ENCODE data around the gene ARHGEF25.

ARHGEF25 gene

DNA sequence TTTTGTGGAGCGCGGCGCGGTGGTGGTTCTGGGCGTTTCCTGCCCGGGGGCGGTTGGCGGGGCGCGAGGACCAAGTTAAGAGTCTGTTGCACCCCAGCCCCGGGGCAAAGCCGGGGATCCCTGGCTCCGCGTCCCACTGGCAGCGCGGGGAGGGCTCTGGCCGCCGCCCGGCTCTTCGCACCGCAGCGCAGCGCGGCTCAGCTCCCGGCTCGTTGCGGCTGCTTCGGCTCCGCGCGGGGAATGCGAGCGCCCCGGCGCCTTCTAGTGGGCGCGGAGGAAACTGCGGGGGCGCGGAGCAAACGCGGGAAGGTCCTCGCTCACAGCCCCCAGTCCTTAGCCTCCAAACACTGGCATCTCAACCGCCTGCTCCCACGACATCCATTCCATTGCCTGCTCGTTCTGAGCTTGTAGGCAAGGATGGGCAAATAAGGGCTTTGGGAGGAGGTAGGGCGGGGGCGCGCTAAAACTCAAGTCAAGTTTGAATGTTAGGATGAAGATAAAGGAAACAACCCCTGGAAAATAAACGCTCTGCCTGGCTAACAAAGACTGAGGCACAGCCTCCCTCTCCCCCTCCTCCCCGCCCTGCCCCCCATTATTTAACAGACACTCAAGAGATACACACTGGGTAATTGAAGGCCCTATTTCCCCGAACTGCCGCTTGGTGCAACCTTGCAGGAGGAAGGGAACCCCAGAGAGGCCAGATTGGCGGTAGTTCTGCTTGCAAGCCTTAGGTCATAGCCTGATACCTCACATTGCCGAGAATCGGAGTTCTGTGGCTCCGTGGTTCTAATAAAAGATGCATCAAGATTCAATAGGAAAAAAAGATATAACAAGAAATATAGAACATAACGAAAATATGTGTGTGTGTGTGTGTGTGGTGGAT lies 22.0 kb downstream of the ARHGEF25 start, which contains the start of gene B4GALNT1 (continued):
- TF ChIP-seq ZFHX2 (tag by site-specific recombination; conservative IDR thresholded peaks at IDR 0.05) (peak; percentile 90), ZBTB8A (tag by site-specific recombination; IDR thresholded peaks at IDR 0.05) (peak; percentile 95), MYNN (tag by site-specific recombination; IDR thresholded peaks at IDR 0.05; ENCODE audit: borderline replicate concordance) (peak; percentile 24; the same call in 1 of the 2 replicates), KLF8 (tag by site-specific recombination; IDR thresholded peaks at IDR 0.05) (peak; percentile 79; the same call in 1 of the 2 replicates), ZBTB17 (tag by site-specific recombination; IDR thresholded peaks at IDR 0.05) (peak; percentile 72), ZNF600 (tag by site-specific recombination; IDR thresholded peaks at IDR 0.05) (peak; percentile 92), ZNF335 (tag by site-specific recombination; conservative IDR thresholded peaks at IDR 0.05) (peak; percentile 97), ZNF155 (tag by site-specific recombination; IDR thresholded peaks at IDR 0.05) (no peak), ZNF521 (tag by site-specific recombination; IDR thresholded peaks at IDR 0.05) (no peak), ZNF529 (tag by site-specific recombination; IDR thresholded peaks at IDR 0.05; ENCODE audit: insufficient replicate concordance) (no peak), SP7 (tag by site-specific recombination; IDR thresholded peaks at IDR 0.05) (peak; percentile 55; the same call in 1 of the 2 replicates), ZNF341 (tag by site-specific recombination; IDR thresholded peaks at IDR 0.05; ENCODE audit: low read depth) (peak; percentile 83), ZNF221 (tag by site-specific recombination; IDR thresholded peaks at IDR 0.05; ENCODE audit: borderline replicate concordance) (no peak), ZNF140 (tag by site-specific recombination; IDR thresholded peaks at IDR 0.05) (no peak), BCL11B (tag by site-specific recombination; IDR thresholded peaks at IDR 0.05; ENCODE audit: low read depth) (no peak), KLF1 (tag by site-specific recombination; IDR thresholded peaks at IDR 0.05) (peak; percentile 55), KLF9 (tag by site-specific recombination; IDR thresholded peaks at IDR 0.05; ENCODE audit: low read depth) (no peak; the same call in 1 of the 2 replicates), ZNF24 (tag by site-specific recombination; IDR thresholded peaks at IDR 0.05) (no peak), ZNF670 (tag by site-specific recombination; IDR thresholded peaks at IDR 0.05; ENCODE audit: low read depth) (no peak), ZNF658 (tag by site-specific recombination; IDR thresholded peaks at IDR 0.05) (no peak), ZNF354C (tag by site-specific recombination; IDR thresholded peaks at IDR 0.05; ENCODE audit: borderline replicate concordance, low read depth) (no peak), ZNF239 (tag by site-specific recombination; IDR thresholded peaks at IDR 0.05) (no peak), ZSCAN16 (tag by site-specific recombination; IDR thresholded peaks at IDR 0.05) (no peak)
- TF ChIP-seq, protein P1, sequence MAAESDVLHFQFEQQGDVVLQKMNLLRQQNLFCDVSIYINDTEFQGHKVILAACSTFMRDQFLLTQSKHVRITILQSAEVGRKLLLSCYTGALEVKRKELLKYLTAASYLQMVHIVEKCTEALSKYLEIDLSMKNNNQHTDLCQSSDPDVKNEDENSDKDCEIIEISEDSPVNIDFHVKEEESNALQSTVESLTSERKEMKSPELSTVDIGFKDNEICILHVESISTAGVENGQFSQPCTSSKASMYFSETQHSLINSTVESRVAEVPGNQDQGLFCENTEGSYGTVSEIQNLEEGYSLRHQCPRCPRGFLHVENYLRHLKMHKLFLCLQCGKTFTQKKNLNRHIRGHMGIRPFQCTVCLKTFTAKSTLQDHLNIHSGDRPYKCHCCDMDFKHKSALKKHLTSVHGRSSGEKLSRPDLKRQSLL (tag by site-specific recombination; IDR thresholded peaks at IDR 0.05), result peak; percentile 42; the same call in 1 of the 2 replicates
- TF ChIP-seq, protein P2, sequence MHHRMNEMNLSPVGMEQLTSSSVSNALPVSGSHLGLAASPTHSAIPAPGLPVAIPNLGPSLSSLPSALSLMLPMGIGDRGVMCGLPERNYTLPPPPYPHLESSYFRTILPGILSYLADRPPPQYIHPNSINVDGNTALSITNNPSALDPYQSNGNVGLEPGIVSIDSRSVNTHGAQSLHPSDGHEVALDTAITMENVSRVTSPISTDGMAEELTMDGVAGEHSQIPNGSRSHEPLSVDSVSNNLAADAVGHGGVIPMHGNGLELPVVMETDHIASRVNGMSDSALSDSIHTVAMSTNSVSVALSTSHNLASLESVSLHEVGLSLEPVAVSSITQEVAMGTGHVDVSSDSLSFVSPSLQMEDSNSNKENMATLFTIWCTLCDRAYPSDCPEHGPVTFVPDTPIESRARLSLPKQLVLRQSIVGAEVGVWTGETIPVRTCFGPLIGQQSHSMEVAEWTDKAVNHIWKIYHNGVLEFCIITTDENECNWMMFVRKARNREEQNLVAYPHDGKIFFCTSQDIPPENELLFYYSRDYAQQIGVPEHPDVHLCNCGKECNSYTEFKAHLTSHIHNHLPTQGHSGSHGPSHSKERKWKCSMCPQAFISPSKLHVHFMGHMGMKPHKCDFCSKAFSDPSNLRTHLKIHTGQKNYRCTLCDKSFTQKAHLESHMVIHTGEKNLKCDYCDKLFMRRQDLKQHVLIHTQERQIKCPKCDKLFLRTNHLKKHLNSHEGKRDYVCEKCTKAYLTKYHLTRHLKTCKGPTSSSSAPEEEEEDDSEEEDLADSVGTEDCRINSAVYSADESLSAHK (tag by site-specific recombination; IDR thresholded peaks at IDR 0.05), result no peak
- TF ChIP-seq, protein P3, sequence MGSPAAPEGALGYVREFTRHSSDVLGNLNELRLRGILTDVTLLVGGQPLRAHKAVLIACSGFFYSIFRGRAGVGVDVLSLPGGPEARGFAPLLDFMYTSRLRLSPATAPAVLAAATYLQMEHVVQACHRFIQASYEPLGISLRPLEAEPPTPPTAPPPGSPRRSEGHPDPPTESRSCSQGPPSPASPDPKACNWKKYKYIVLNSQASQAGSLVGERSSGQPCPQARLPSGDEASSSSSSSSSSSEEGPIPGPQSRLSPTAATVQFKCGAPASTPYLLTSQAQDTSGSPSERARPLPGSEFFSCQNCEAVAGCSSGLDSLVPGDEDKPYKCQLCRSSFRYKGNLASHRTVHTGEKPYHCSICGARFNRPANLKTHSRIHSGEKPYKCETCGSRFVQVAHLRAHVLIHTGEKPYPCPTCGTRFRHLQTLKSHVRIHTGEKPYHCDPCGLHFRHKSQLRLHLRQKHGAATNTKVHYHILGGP (tag by site-specific recombination; IDR thresholded peaks at IDR 0.05), result no peak
- TF ChIP-seq, protein P4, sequence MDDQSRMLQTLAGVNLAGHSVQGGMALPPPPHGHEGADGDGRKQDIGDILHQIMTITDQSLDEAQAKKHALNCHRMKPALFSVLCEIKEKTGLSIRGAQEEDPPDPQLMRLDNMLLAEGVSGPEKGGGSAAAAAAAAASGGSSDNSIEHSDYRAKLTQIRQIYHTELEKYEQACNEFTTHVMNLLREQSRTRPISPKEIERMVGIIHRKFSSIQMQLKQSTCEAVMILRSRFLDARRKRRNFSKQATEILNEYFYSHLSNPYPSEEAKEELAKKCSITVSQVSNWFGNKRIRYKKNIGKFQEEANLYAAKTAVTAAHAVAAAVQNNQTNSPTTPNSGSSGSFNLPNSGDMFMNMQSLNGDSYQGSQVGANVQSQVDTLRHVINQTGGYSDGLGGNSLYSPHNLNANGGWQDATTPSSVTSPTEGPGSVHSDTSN (CRISPR knock-in tag; IDR thresholded peaks at IDR 0.05), result 0 out of 2 replicates have a peak, but pooled peaks have one; percentile 40
- TF ChIP-seq, protein P5, sequence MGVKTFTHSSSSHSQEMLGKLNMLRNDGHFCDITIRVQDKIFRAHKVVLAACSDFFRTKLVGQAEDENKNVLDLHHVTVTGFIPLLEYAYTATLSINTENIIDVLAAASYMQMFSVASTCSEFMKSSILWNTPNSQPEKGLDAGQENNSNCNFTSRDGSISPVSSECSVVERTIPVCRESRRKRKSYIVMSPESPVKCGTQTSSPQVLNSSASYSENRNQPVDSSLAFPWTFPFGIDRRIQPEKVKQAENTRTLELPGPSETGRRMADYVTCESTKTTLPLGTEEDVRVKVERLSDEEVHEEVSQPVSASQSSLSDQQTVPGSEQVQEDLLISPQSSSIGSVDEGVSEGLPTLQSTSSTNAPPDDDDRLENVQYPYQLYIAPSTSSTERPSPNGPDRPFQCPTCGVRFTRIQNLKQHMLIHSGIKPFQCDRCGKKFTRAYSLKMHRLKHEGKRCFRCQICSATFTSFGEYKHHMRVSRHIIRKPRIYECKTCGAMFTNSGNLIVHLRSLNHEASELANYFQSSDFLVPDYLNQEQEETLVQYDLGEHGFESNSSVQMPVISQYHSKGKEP (tag by site-specific recombination; IDR thresholded peaks at IDR 0.05), result 0 out of 2 replicates have a peak, but pooled peaks have one; percentile 10
- TF ChIP-seq, protein P6, sequence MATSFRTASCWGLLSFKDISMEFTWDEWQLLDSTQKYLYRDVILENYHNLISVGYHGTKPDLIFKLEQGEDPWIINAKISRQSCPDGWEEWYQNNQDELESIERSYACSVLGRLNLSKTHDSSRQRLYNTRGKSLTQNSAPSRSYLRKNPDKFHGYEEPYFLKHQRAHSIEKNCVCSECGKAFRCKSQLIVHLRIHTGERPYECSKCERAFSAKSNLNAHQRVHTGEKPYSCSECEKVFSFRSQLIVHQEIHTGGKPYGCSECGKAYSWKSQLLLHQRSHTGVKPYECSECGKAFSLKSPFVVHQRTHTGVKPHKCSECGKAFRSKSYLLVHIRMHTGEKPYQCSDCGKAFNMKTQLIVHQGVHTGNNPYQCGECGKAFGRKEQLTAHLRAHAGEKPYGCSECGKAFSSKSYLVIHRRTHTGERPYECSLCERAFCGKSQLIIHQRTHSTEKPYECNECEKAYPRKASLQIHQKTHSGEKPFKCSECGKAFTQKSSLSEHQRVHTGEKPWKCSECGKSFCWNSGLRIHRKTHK (tag by site-specific recombination; IDR thresholded peaks at IDR 0.05), result no peak

Measured in HEK293 (cell line).